ENCODE results near the gene GPR45. TPM values are rescaled to one million over a fixed set of nuclear protein-coding genes. Genes with fewer than 3 reads are reported as not detected.

Gene GPR45
- polyA plus RNA-seq, 2 donors, result not detected

- Histone ChIP-seq H3K36me3 (ENCODE audit: control insufficient read depth in 2 of 2, insufficient read depth in 2 of 2, low read length in 1 of 2) (no peaks in the 10 kb centered on the region), H3K4me1 (ENCODE audit: control insufficient read depth in 2 of 2, insufficient read depth in 2 of 2, low read length in 1 of 2) (no peaks in the 10 kb centered on the region), H3K27ac (ENCODE audit: low read depth in 2 of 2, low read length in 1 of 2) (no peak overlapping the region), H3K9me3 (ENCODE audit: control insufficient read depth in 2 of 2, insufficient read depth in 1 of 2, low read depth in 1 of 2, low read length in 1 of 2) (no peaks in the 10 kb centered on the region), H3K27me3 (ENCODE audit: control insufficient read depth in 1 of 2, insufficient read depth in 2 of 2, low read length in 2 of 2) (no peaks in the 10 kb centered on the region), H3K4me3 (ENCODE audit: low read depth in 1 of 2, low read length in 2 of 2) (no peak overlapping the region)
- WGBS, 2 donors, result 62 to 73% methylated on average over 41 of the region's 41 CpGs
Measured at GRCh38 chr2:105237045-105237765, 4.3 kb upstream of the GPR45 start.

- Histone ChIP-seq H3K27me3 (ENCODE audit: control insufficient read depth in 1 of 2, insufficient read depth in 2 of 2, low read length in 2 of 2) (no peaks in the 10 kb centered on the region), H3K36me3 (ENCODE audit: control insufficient read depth in 2 of 2, insufficient read depth in 2 of 2, low read length in 1 of 2) (no peaks in the 10 kb centered on the region), H3K9me3 (ENCODE audit: control insufficient read depth in 2 of 2, insufficient read depth in 1 of 2, low read depth in 1 of 2, low read length in 1 of 2) (no peaks in the 10 kb centered on the region), H3K27ac (ENCODE audit: low read depth in 2 of 2, low read length in 1 of 2) (no peak overlapping the region), H3K4me3 (ENCODE audit: low read depth in 1 of 2, low read length in 2 of 2) (no peak overlapping the region), H3K4me1 (ENCODE audit: control insufficient read depth in 2 of 2, insufficient read depth in 2 of 2, low read length in 1 of 2) (no peaks in the 10 kb centered on the region)
- WGBS, 2 donors, result 68 to 71% methylated on average over 14 of the region's 14 CpGs
Measured at GRCh38 chr2:105238664-105239240, 2.8 kb upstream of the GPR45 start.

GRCh38 chr2:105239924-105240323, 1.6 kb upstream of the GPR45 start:
- 89 to 94% methylated on average over 2 of the region's 2 CpGs for WGBS, 2 donors
- H3K4me3 ChIP-seq (ENCODE audit: low read depth in 1 of 2, low read length in 2 of 2), result no peak overlapping the region
- no peaks in the 10 kb centered on the region for H3K27me3 ChIP-seq (ENCODE audit: control insufficient read depth in 1 of 2, insufficient read depth in 2 of 2, low read length in 2 of 2)
- no peaks in the 10 kb centered on the region for H3K4me1 ChIP-seq (ENCODE audit: control insufficient read depth in 2 of 2, insufficient read depth in 2 of 2, low read length in 1 of 2)
- no peak overlapping the region for H3K27ac ChIP-seq (ENCODE audit: low read depth in 2 of 2, low read length in 1 of 2)
- H3K36me3 ChIP-seq (ENCODE audit: control insufficient read depth in 2 of 2, insufficient read depth in 2 of 2, low read length in 1 of 2), result no peaks in the 10 kb centered on the region
- H3K9me3 ChIP-seq (ENCODE audit: control insufficient read depth in 2 of 2, insufficient read depth in 1 of 2, low read depth in 1 of 2, low read length in 1 of 2), result no peaks in the 10 kb centered on the region

- no peaks in the 10 kb centered on the region for H3K4me1 ChIP-seq (ENCODE audit: control insufficient read depth in 2 of 2, insufficient read depth in 2 of 2, low read length in 1 of 2)
- H3K9me3 ChIP-seq (ENCODE audit: control insufficient read depth in 2 of 2, insufficient read depth in 1 of 2, low read depth in 1 of 2, low read length in 1 of 2), result no peaks in the 10 kb centered on the region
- no peak overlapping the region for H3K27ac ChIP-seq (ENCODE audit: low read depth in 2 of 2, low read length in 1 of 2)
- H3K4me3 ChIP-seq (ENCODE audit: low read depth in 1 of 2, low read length in 2 of 2), result no peak overlapping the region
- H3K27me3 ChIP-seq (ENCODE audit: control insufficient read depth in 1 of 2, insufficient read depth in 2 of 2, low read length in 2 of 2), result no peaks in the 10 kb centered on the region
- WGBS, 2 donors, result 96 to 97% methylated on average over 50 of the region's 50 CpGs
- no peaks in the 10 kb centered on the region for H3K36me3 ChIP-seq (ENCODE audit: control insufficient read depth in 2 of 2, insufficient read depth in 2 of 2, low read length in 1 of 2)
Measured at GRCh38 chr2:105242286-105242993, 897 bp downstream of the GPR45 start.

- H3K27me3 ChIP-seq (ENCODE audit: control insufficient read depth in 1 of 2, insufficient read depth in 2 of 2, low read length in 2 of 2), result no peaks in the 10 kb centered on the region
- no peaks in the 10 kb centered on the region for H3K4me1 ChIP-seq (ENCODE audit: control insufficient read depth in 2 of 2, insufficient read depth in 2 of 2, low read length in 1 of 2)
- H3K9me3 ChIP-seq (ENCODE audit: control insufficient read depth in 2 of 2, insufficient read depth in 1 of 2, low read depth in 1 of 2, low read length in 1 of 2), result no peaks in the 10 kb centered on the region
- H3K36me3 ChIP-seq (ENCODE audit: control insufficient read depth in 2 of 2, insufficient read depth in 2 of 2, low read length in 1 of 2), result no peaks in the 10 kb centered on the region
- 59 to 70% methylated on average over 5 of the region's 5 CpGs for WGBS, 2 donors
- no peak overlapping the region for H3K27ac ChIP-seq (ENCODE audit: low read depth in 2 of 2, low read length in 1 of 2)
- no peak overlapping the region for H3K4me3 ChIP-seq (ENCODE audit: low read depth in 1 of 2, low read length in 2 of 2)
Measured at GRCh38 chr2:105243961-105244360, 2.4 kb downstream of the GPR45 start.

GRCh38 chr2:105244451-105244850, 2.9 kb downstream of the GPR45 start:
- no peaks in the 10 kb centered on the region for H3K36me3 ChIP-seq (ENCODE audit: control insufficient read depth in 2 of 2, insufficient read depth in 2 of 2, low read length in 1 of 2)
- no peak overlapping the region for H3K27ac ChIP-seq (ENCODE audit: low read depth in 2 of 2, low read length in 1 of 2)
- WGBS, 2 donors, result 73 to 79% methylated on average over 3 of the region's 3 CpGs
- no peaks in the 10 kb centered on the region for H3K27me3 ChIP-seq (ENCODE audit: control insufficient read depth in 1 of 2, insufficient read depth in 2 of 2, low read length in 2 of 2)
- H3K9me3 ChIP-seq (ENCODE audit: control insufficient read depth in 2 of 2, insufficient read depth in 1 of 2, low read depth in 1 of 2, low read length in 1 of 2), result no peaks in the 10 kb centered on the region
- no peak overlapping the region for H3K4me3 ChIP-seq (ENCODE audit: low read depth in 1 of 2, low read length in 2 of 2)
- H3K4me1 ChIP-seq (ENCODE audit: control insufficient read depth in 2 of 2, insufficient read depth in 2 of 2, low read length in 1 of 2), result no peaks in the 10 kb centered on the region

GRCh38 chr2:105248316-105249070, 7.0 kb downstream of the GPR45 start:
- no peaks in the 10 kb centered on the region for H3K36me3 ChIP-seq (ENCODE audit: control insufficient read depth in 2 of 2, insufficient read depth in 2 of 2, low read length in 1 of 2)
- WGBS, 2 donors, result 76 to 90% methylated on average over 4 of the region's 4 CpGs
- H3K27me3 ChIP-seq (ENCODE audit: control insufficient read depth in 1 of 2, insufficient read depth in 2 of 2, low read length in 2 of 2), result no peaks in the 10 kb centered on the region
- no peaks in the 10 kb centered on the region for H3K9me3 ChIP-seq (ENCODE audit: control insufficient read depth in 2 of 2, insufficient read depth in 1 of 2, low read depth in 1 of 2, low read length in 1 of 2)
- no peak overlapping the region for H3K4me3 ChIP-seq (ENCODE audit: low read depth in 1 of 2, low read length in 2 of 2)
- H3K27ac ChIP-seq (ENCODE audit: low read depth in 2 of 2, low read length in 1 of 2), result no peak overlapping the region
- peaks cover 0 to 4% of the 10 kb centered on the region in 2 donors for H3K4me1 ChIP-seq (ENCODE audit: control insufficient read depth in 2 of 2, insufficient read depth in 2 of 2, low read length in 1 of 2)

GRCh38 chr2:105249181-105249580, 7.6 kb downstream of the GPR45 start:
- no peaks in the 10 kb centered on the region for H3K9me3 ChIP-seq (ENCODE audit: control insufficient read depth in 2 of 2, insufficient read depth in 1 of 2, low read depth in 1 of 2, low read length in 1 of 2)
- H3K4me1 ChIP-seq (ENCODE audit: control insufficient read depth in 2 of 2, insufficient read depth in 2 of 2, low read length in 1 of 2), result peaks cover 0 to 4% of the 10 kb centered on the region in 2 donors
- no peak overlapping the region for H3K4me3 ChIP-seq (ENCODE audit: low read depth in 1 of 2, low read length in 2 of 2)
- H3K27ac ChIP-seq (ENCODE audit: low read depth in 2 of 2, low read length in 1 of 2), result no peak overlapping the region
- 48 to 63% methylated on average over 4 to 5 of the region's 5 CpGs for WGBS, 2 donors
- H3K27me3 ChIP-seq (ENCODE audit: control insufficient read depth in 1 of 2, insufficient read depth in 2 of 2, low read length in 2 of 2), result no peaks in the 10 kb centered on the region
- no peaks in the 10 kb centered on the region for H3K36me3 ChIP-seq (ENCODE audit: control insufficient read depth in 2 of 2, insufficient read depth in 2 of 2, low read length in 1 of 2)

GRCh38 chr2:105249891-105250290, 8.3 kb downstream of the GPR45 start:
- H3K4me1 ChIP-seq (ENCODE audit: control insufficient read depth in 2 of 2, insufficient read depth in 2 of 2, low read length in 1 of 2), result peaks cover 0 to 4% of the 10 kb centered on the region in 2 donors
- H3K27ac ChIP-seq (ENCODE audit: low read depth in 2 of 2, low read length in 1 of 2), result no peak overlapping the region
- H3K27me3 ChIP-seq (ENCODE audit: control insufficient read depth in 1 of 2, insufficient read depth in 2 of 2, low read length in 2 of 2), result no peaks in the 10 kb centered on the region
- no peaks in the 10 kb centered on the region for H3K36me3 ChIP-seq (ENCODE audit: control insufficient read depth in 2 of 2, insufficient read depth in 2 of 2, low read length in 1 of 2)
- 75 to 83% methylated on average over 4 of the region's 4 CpGs for WGBS, 2 donors
- H3K4me3 ChIP-seq (ENCODE audit: low read depth in 1 of 2, low read length in 2 of 2), result no peak overlapping the region
- no peaks in the 10 kb centered on the region for H3K9me3 ChIP-seq (ENCODE audit: control insufficient read depth in 2 of 2, insufficient read depth in 1 of 2, low read depth in 1 of 2, low read length in 1 of 2)
